ENCODE measurements around the gene CTDSPL.
A peak's percentile ranks its signal among the peaks of the same experiment; 100 is the strongest.

Gene CTDSPL

GRCh38 chr3:38003371-38003816 is 141.7 kb downstream of the CTDSPL start:
- no peak; the same call in 1 of the 2 replicates for TF ChIP-seq ZBTB7A (IDR thresholded peaks at IDR 0.05; ENCODE audit: low read depth)
- no peak for TF ChIP-seq TCF12 (IDR thresholded peaks at IDR 0.05; ENCODE audit: low read depth)
- TF ChIP-seq RAD21 (IDR thresholded peaks at IDR 0.05; ENCODE audit: low read depth): peak; percentile 67

DNA sequence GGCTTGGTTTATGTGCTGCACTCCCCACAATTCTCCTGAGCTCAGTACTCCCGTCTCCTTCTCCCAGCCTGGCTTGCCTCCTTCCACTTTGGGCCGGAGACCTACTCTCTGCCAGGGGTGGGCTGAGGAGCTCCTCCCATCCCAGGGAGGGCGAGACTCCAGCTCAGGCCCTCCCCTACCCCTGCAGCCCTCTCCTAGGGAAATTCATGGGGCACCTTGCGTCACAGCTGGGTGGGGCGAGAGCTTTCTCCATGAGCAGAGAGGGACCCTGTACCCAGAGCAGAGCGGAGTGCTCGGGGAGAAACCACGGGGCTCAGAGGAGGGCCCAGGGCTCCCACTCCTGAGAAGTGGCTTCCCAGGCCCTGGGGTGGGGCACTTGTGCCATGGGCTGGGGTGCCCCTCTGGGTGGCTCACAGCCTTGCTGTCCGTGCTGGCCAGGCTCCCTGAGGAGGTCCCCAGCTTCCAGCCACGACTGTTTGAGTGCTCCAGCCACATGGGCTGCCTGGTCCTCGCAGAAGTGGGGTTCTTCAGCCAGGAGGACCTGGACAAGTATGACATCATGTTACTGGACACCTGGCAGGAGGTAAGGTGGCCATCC is 142.2 kb downstream of the CTDSPL start:
- no peak for TF ChIP-seq EP300 (IDR thresholded peaks at IDR 0.05; ENCODE audit: borderline replicate concordance)
- peak; percentile 9; the same call in 1 of the 2 replicates for TF ChIP-seq ZBTB7A (IDR thresholded peaks at IDR 0.05; ENCODE audit: low read depth)

DNA sequence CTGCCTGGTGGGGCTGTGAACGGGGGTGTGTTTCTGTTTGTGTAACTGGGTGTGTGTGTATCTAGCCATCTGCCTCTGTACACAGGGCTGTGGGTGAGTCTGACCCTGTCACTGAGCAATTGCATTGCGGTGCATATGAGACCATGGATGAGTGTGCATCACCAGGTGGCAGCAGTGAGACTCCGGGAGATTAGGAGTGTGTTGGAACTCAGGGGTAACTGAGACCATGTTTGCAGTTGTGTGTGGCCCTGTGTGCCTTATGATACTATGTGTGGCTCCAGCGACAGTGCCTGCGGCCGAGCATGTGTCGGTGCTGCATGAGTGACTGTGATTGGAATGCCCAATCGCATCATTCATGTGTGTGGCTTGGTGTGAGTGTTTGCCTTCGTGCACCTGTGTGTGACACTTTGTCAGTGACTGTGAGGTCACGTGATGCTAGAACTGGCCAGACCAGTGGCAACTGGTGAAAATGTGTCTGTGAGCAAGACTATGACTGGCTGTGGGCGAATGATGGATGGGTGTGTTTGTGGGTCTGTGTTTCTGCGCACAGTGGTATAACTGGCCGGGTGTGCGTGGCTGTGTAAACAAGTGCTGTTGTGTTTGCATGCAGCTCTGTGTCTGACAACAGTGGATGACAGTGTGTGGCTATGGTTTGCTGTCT is 142.9 kb downstream of the CTDSPL start:
- TF ChIP-seq RAD21 (IDR thresholded peaks at IDR 0.05; ENCODE audit: low read depth) (peak; percentile 63), USF1 (IDR thresholded peaks at IDR 0.05) (peak; percentile 89), YY1 (IDR thresholded peaks at IDR 0.05; ENCODE audit: low read depth) (no peak)

DNA sequence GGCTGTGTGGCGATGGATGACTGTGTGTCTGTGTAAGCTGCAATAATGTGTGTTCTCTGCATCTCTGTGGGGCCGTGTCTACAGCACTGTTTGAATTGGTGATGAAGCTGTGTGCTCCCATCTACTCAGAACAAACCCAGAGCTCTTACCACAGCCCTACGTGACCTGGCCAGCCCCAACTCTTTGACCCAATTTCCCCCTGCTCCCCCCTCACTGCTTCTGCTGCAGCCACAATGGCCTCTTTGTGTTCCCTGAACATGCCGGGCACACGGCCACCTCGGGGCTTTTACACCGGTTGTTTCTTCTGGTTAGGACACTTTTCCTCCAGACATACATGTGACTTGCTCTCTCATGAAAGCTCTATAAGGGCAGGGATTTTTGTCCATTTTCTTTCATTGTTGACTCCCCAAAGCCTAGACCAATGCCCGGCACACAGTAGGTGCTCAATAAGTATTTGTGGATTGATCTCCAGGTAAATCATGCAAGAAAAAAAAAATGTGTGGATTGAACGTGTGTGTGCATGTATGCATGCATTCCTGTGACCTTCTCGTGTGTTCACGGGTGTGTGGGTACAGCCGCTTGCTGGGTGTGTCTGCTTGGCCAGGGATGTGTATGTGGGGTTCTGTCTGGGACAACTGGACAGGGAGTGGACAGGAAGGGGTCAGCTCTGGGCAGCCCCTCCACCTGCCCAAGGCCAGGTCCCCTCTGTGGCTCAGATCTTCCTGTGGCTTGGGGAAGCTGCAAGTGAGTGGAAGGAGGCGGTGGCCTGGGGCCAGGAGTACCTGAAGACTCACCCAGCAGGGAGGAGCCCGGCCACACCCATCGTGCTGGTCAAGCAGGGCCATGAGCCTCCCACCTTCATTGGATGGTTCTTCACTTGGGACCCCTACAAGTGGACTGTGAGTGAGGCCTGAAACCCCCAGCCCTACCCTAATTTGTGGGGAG is 143.7 kb downstream of the CTDSPL start:
- TF ChIP-seq USF1 (IDR thresholded peaks at IDR 0.05) (no peak), TAF1 (IDR thresholded peaks at IDR 0.05; ENCODE audit: low read depth) (no peak), ZBTB7A (IDR thresholded peaks at IDR 0.05; ENCODE audit: low read depth) (no peak), CEBPB (IDR thresholded peaks at IDR 0.05) (no peak), CREB1 (IDR thresholded peaks at IDR 0.05; ENCODE audit: low read depth) (no peak), EGR1 (IDR thresholded peaks at IDR 0.05) (no peak), TCF12 (IDR thresholded peaks at IDR 0.05; ENCODE audit: low read depth) (no peak), RAD21 (IDR thresholded peaks at IDR 0.05; ENCODE audit: low read depth) (no peak), EP300 (IDR thresholded peaks at IDR 0.05; ENCODE audit: borderline replicate concordance) (no peak), YY1 (IDR thresholded peaks at IDR 0.05; ENCODE audit: low read depth) (no peak)

DNA sequence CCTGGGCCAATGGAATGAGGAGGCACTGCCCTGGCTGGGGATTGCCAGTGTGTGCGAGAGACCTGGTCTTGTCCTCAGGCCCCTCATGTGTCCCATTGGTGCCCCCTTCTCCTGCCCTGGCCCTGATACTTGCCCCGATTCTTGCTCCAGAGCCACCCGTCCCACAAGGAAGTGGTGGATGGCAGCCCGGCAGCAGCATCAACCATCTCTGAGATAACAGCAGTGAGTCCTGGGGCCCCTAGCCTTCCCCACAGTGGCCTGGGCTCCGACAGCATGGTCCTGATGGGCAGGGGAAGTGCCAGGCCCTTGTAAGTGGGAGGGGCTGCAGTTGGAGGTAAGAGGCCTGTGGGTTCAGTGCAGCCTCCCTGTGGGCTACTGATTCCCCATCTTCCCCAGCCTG is 144.4 kb downstream of the CTDSPL start:
- TF ChIP-seq EGR1 (IDR thresholded peaks at IDR 0.05) (no peak), YY1 (IDR thresholded peaks at IDR 0.05; ENCODE audit: low read depth) (no peak), CEBPB (IDR thresholded peaks at IDR 0.05) (no peak), TEAD4 (IDR thresholded peaks at IDR 0.05) (no peak), NFIC (IDR thresholded peaks at IDR 0.05) (no peak), EP300 (IDR thresholded peaks at IDR 0.05; ENCODE audit: borderline replicate concordance) (no peak), MAX (IDR thresholded peaks at IDR 0.05) (no peak), RAD21 (IDR thresholded peaks at IDR 0.05; ENCODE audit: low read depth) (no peak), USF1 (IDR thresholded peaks at IDR 0.05) (no peak), FOXM1 (IDR thresholded peaks at IDR 0.05; ENCODE audit: borderline replicate concordance, low read depth) (no peak), TAF1 (IDR thresholded peaks at IDR 0.05; ENCODE audit: low read depth) (no peak), TCF12 (IDR thresholded peaks at IDR 0.05; ENCODE audit: low read depth) (no peak), ZBTB7A (IDR thresholded peaks at IDR 0.05; ENCODE audit: low read depth) (no peak), CREB1 (IDR thresholded peaks at IDR 0.05; ENCODE audit: low read depth) (no peak)
- TF ChIP-seq, protein P1, sequence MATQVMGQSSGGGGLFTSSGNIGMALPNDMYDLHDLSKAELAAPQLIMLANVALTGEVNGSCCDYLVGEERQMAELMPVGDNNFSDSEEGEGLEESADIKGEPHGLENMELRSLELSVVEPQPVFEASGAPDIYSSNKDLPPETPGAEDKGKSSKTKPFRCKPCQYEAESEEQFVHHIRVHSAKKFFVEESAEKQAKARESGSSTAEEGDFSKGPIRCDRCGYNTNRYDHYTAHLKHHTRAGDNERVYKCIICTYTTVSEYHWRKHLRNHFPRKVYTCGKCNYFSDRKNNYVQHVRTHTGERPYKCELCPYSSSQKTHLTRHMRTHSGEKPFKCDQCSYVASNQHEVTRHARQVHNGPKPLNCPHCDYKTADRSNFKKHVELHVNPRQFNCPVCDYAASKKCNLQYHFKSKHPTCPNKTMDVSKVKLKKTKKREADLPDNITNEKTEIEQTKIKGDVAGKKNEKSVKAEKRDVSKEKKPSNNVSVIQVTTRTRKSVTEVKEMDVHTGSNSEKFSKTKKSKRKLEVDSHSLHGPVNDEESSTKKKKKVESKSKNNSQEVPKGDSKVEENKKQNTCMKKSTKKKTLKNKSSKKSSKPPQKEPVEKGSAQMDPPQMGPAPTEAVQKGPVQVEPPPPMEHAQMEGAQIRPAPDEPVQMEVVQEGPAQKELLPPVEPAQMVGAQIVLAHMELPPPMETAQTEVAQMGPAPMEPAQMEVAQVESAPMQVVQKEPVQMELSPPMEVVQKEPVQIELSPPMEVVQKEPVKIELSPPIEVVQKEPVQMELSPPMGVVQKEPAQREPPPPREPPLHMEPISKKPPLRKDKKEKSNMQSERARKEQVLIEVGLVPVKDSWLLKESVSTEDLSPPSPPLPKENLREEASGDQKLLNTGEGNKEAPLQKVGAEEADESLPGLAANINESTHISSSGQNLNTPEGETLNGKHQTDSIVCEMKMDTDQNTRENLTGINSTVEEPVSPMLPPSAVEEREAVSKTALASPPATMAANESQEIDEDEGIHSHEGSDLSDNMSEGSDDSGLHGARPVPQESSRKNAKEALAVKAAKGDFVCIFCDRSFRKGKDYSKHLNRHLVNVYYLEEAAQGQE (IDR thresholded peaks at IDR 0.05; ENCODE audit: low read depth): no peak

DNA sequence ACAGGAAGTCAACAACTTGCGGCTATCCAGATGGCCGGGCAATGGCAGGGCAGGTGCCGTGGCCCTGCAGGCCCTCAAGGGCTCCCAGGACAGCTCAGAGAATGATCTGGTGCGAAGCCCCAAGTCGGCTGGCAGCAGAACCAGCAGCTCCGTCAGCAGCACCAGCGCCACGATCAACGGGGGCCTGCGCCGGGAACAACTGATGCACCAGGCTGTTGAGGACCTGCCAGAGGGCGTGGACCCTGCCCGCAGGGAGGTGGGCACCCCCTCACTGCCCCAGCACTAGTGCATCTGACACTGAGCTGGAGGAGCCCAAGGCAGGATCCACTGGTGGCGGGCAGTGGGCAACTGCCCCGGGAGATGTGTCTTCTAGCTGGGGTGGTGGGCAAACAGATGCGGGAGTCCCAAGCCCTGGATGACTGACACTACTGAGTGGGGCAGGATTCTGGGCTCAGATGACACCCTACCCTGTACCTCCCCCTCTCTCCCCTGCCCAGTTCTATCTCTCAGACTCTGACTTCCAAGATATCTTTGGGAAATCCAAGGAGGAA is 144.8 kb downstream of the CTDSPL start:
- TF ChIP-seq, protein P1 (IDR thresholded peaks at IDR 0.05; ENCODE audit: low read depth): no peak
- TF ChIP-seq FOXM1 (IDR thresholded peaks at IDR 0.05; ENCODE audit: borderline replicate concordance, low read depth) (no peak), TCF12 (IDR thresholded peaks at IDR 0.05; ENCODE audit: low read depth) (no peak), NFIC (IDR thresholded peaks at IDR 0.05) (no peak), EGR1 (IDR thresholded peaks at IDR 0.05) (no peak), YY1 (IDR thresholded peaks at IDR 0.05; ENCODE audit: low read depth) (no peak), CREB1 (IDR thresholded peaks at IDR 0.05; ENCODE audit: low read depth) (no peak), EP300 (IDR thresholded peaks at IDR 0.05; ENCODE audit: borderline replicate concordance) (no peak)
